Epithelial cell of proximal tubule (primary cell): Measurements from ENCODE around the gene NFATC3. TPM values are rescaled to one million over a fixed set of nuclear protein-coding genes. Genes with fewer than 3 reads are reported as not detected.

Experiments used
- DNase-seq: peaks from one replicate; pipeline ENCODE4 v3.0.0-alpha.2; 2011; ENCODE audit warnings: low read depth
- H3K4me3 ChIP-seq: 2 replicates; pipeline ENCODE4 v1.5.1; 2011; ENCODE audit warnings: low read depth, mild to moderate bottlenecking, low read length
- total RNA-seq: library from RNA; depleted of rRNA; stranded (reverse); fragments of >200 nt; gene quantifications from 2 replicates; pipeline ENCODE4 v1.2.3, GENCODE V29; 2015
- TF ChIP-seq, protein P1 (sequence below): conservative IDR thresholded peaks from 2 replicates; pipeline ENCODE4 v1.5.1; 2012; ENCODE audit warnings: low read depth, mild to moderate bottlenecking, low read length

NFATC3 gene
- total RNA-seq, 1 donor from 2014 or later: 24.7 TPM

DNA sequence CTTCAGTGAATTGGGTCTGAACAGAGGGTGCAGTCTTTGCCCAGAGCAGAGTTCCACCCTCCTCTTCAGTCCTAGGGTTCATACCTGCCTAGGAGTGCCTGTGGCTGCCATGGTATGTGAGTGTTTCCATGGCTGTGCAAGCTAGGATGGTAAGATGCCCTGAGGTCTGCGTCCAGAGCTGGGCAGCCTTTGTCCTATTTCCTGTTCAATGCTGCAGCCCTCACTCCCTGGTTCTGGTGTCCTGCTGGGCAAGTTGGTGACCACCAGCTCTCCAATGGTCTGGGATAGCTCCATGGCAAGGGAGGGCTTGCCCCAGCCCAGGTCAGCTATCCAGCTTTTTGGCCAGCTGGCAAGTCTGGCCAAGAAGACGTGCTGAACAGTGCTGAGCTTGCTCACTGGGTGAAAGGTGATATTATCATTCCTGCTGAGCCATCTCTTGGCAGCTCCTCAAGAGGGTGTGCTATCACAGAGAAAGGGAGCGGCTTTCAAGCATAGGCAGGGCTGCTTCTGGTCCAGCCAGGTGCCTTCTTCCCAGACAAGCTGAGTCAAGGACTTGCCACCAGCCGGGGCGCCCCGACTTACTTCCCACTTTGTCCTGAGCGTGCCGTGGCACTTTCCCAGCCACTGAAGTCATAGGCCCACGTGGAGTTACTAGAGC is 13.0 kb upstream of the NFATC3 start:
- DNase-seq: no peak

GRCh38 chr16:68073902-68074760 is 11.0 kb upstream of the NFATC3 start:
- no peak for DNase-seq
- TF ChIP-seq, protein P1, sequence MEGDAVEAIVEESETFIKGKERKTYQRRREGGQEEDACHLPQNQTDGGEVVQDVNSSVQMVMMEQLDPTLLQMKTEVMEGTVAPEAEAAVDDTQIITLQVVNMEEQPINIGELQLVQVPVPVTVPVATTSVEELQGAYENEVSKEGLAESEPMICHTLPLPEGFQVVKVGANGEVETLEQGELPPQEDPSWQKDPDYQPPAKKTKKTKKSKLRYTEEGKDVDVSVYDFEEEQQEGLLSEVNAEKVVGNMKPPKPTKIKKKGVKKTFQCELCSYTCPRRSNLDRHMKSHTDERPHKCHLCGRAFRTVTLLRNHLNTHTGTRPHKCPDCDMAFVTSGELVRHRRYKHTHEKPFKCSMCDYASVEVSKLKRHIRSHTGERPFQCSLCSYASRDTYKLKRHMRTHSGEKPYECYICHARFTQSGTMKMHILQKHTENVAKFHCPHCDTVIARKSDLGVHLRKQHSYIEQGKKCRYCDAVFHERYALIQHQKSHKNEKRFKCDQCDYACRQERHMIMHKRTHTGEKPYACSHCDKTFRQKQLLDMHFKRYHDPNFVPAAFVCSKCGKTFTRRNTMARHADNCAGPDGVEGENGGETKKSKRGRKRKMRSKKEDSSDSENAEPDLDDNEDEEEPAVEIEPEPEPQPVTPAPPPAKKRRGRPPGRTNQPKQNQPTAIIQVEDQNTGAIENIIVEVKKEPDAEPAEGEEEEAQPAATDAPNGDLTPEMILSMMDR: no peak
- no peak overlapping the region for H3K4me3 ChIP-seq

More for the DNA sequence above, 13.0 kb upstream of the NFATC3 start:
- TF ChIP-seq, protein P1: no peak
- no peak overlapping the region for H3K4me3 ChIP-seq

GRCh38 chr16:68074850-68075555 is 10.2 kb upstream of the NFATC3 start:
- TF ChIP-seq, protein P1: no peak
- no peak for DNase-seq
- H3K4me3 ChIP-seq: no peak overlapping the region

GRCh38 chr16:68075980-68076379 is 9.2 kb upstream of the NFATC3 start:
- TF ChIP-seq, protein P1: no peak
- no peak for DNase-seq
- H3K4me3 ChIP-seq: no peak overlapping the region

DNA sequence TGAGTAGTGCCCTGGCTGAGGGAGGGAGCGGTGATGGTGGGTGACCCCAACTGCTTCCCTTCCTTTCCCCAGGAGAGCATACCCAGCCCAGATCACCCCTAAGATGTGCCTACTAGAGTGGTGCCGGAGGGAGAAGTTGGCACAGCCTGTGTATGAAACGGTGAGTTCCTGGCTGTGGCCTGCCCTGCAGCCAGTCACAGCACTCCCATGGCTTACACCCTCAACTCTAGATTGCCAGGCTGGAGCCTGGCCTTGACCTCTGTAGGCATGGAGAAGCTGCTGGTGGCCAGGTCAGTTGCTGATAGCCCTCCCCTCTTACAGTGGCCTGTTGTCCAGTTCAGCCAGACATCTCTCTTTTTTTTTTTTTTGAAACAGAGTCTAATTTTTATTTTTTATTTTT is 8.6 kb upstream of the NFATC3 start:
- TF ChIP-seq, protein P1: no peak
- DNase-seq: no peak
- no peak overlapping the region for H3K4me3 ChIP-seq

GRCh38 chr16:68077866-68078700 is 7.1 kb upstream of the NFATC3 start:
- H3K4me3 ChIP-seq: no peak overlapping the region
- no peak for DNase-seq
- TF ChIP-seq, protein P1: no peak
